ENCODE data around the gene AKTIP. TPM values are rescaled to one million over a fixed set of nuclear protein-coding genes. Genes with fewer than 3 reads are reported as not detected.
"Not testable (repeated sequence)": the region's sequence is repeated elsewhere in the genome, so short reads cannot be mapped to it uniquely, and the experiment has no call there.

The AKTIP gene
- total RNA-seq, result 49.0 and 56.4 TPM in 2 replicates

- DNase-seq, result peak; percentile 46
Observed at GRCh38 chr16:53502331-53503269, at the start of gene AKTIP. Gene AKTIP (minus strand): TSS chr16:53503209. CDS start chr16:53500259, 2,950 bp downstream.

GRCh38 chr16:53549970-53550690 lies 47.1 kb upstream of the AKTIP start:
- peak; percentile 93 for DNase-seq

GRCh38 chr16:53546988-53547391 lies 44.0 kb upstream of the AKTIP start:
- peak; percentile 73 for DNase-seq

GRCh38 chr16:53545433-53545832 lies 42.4 kb upstream of the AKTIP start:
- DNase-seq, result no peak

GRCh38 chr16:53542283-53542682 lies 39.3 kb upstream of the AKTIP start:
- no peak for DNase-seq

GRCh38 chr16:53541326-53541725 lies 38.3 kb upstream of the AKTIP start:
- no peak for DNase-seq

GRCh38 chr16:53539759-53540718 lies 37.0 kb upstream of the AKTIP start:
- DNase-seq, result not testable (repeated sequence)

GRCh38 chr16:53539346-53539745 lies 36.3 kb upstream of the AKTIP start:
- not testable (repeated sequence) for DNase-seq

- no peak for DNase-seq
Observed at GRCh38 chr16:53537626-53538025, 34.6 kb upstream of the AKTIP start.

- no peak for DNase-seq
Observed at GRCh38 chr16:53534206-53534605, 31.2 kb upstream of the AKTIP start.

GRCh38 chr16:53530741-53531140 lies 27.7 kb upstream of the AKTIP start:
- no peak for DNase-seq

GRCh38 chr16:53530046-53530445 lies 27.0 kb upstream of the AKTIP start:
- no peak for DNase-seq

GRCh38 chr16:53529513-53529912 lies 26.5 kb upstream of the AKTIP start:
- DNase-seq, result no peak

GRCh38 chr16:53528797-53529196 lies 25.8 kb upstream of the AKTIP start:
- no peak for DNase-seq

- DNase-seq, result no peak
Observed at GRCh38 chr16:53523971-53524548, 21.1 kb upstream of the AKTIP start.

- no peak for DNase-seq
Observed at GRCh38 chr16:53523126-53523804, 20.3 kb upstream of the AKTIP start.

GRCh38 chr16:53519417-53520091 lies 16.5 kb upstream of the AKTIP start:
- no peak for DNase-seq

GRCh38 chr16:53518550-53519416 lies 15.8 kb upstream of the AKTIP start:
- peak; percentile 99 for DNase-seq

- peak; percentile 19 for DNase-seq
Observed at GRCh38 chr16:53517851-53518250, 14.8 kb upstream of the AKTIP start.

GRCh38 chr16:53515811-53516210 lies 12.8 kb upstream of the AKTIP start:
- peak; percentile 54 for DNase-seq
